ENCODE measurements around the gene PPIP5K2. TPM values are rescaled to one million over a fixed set of nuclear protein-coding genes. Genes with fewer than 3 reads are reported as not detected.

Gene PPIP5K2
- total RNA-seq, 1 experiment from 2014 or later: 35.5 TPM

- no peak for DNase-seq
- peaks cover 10% of the 10 kb centered on the region for H3F3A ChIP-seq (ENCODE audit: insufficient read depth, low read depth)
- no peaks in the 10 kb centered on the region for H3K9me2 ChIP-seq (ENCODE audit: insufficient read depth)
- TF ChIP-seq EZH2 (IDR thresholded peaks at IDR 0.05; ENCODE audit: low read depth) (no peak), CTCF (conservative IDR thresholded peaks at IDR 0.05) (no peak)
- peak overlapping the region; percentile 77 for H3K4me3 ChIP-seq
- TSS peak; percentile 77 for BruUV-seq (replicated peaks)
- no peaks in the 10 kb centered on the region for H4K20me1 ChIP-seq (ENCODE audit: insufficient read depth)
- peak overlapping the region; percentile 90 for H2AFZ ChIP-seq
- H3K36me3 ChIP-seq (ENCODE audit: low read depth): no peaks in the 10 kb centered on the region
- peaks cover 27% of the 10 kb centered on the region for H3K4me1 ChIP-seq (replicated peaks; ENCODE audit: insufficient read depth)
- H3K27me3 ChIP-seq (ENCODE audit: insufficient read depth, low read depth): no peaks in the 10 kb centered on the region
- H3K9me3 ChIP-seq (ENCODE audit: insufficient read depth, low read depth): no peaks in the 10 kb centered on the region
- intact Hi-C loops (cut with micrococcal nuclease; ENCODE audit: unreplicated experiment): loop anchor here (1.0 kb wide), 1 partner anchor 138 kb away; the partner anchor contains the start of gene MACIR
- H3K79me2 ChIP-seq (ENCODE audit: low read depth): peaks cover 65% of the 10 kb centered on the region
- H3K4me2 ChIP-seq: peak overlapping the region; percentile 85
- H3K27ac ChIP-seq: peak overlapping the region; percentile 96; the same call in 1 of the 2 replicates
- ChIA-PET CTCF (no interaction called here), POLR2A (ENCODE audit: unreplicated experiment) (interaction anchor here (0.6 kb wide), 1 partner anchor 30 kb away, joined by 6 read pairs; no protein-coding TSS in a partner anchor)
Observed at GRCh38 chr5:103120607-103121200, 603 bp downstream of the PPIP5K2 start.

- DNase-seq: no peak
- H3K9me2 ChIP-seq (ENCODE audit: insufficient read depth): no peaks in the 10 kb centered on the region
- peaks cover 27% of the 10 kb centered on the region for H3K4me1 ChIP-seq (replicated peaks; ENCODE audit: insufficient read depth)
- TF ChIP-seq EZH2 (IDR thresholded peaks at IDR 0.05; ENCODE audit: low read depth): no peak
- TF ChIP-seq CTCF (conservative IDR thresholded peaks at IDR 0.05): no peak
- H4K20me1 ChIP-seq (ENCODE audit: insufficient read depth): no peaks in the 10 kb centered on the region
- CTCF ChIA-PET: no interaction called here
- peak overlapping the region; percentile 85; the same call in 1 of the 2 replicates for H3K4me2 ChIP-seq
- H3F3A ChIP-seq (ENCODE audit: insufficient read depth, low read depth): peaks cover 10% of the 10 kb centered on the region
- POLR2A ChIA-PET (ENCODE audit: unreplicated experiment): no interaction called here
- BruUV-seq (replicated peaks): no TSS peak
- no peaks in the 10 kb centered on the region for H3K9me3 ChIP-seq (ENCODE audit: insufficient read depth, low read depth)
- no peak overlapping the region for H2AFZ ChIP-seq
- intact Hi-C loops (cut with micrococcal nuclease; ENCODE audit: unreplicated experiment): no loop called here
- H3K79me2 ChIP-seq (ENCODE audit: low read depth): peaks cover 52% of the 10 kb centered on the region
- peak overlapping the region; percentile 77; the same call in 1 of the 2 replicates for H3K4me3 ChIP-seq
- no peak overlapping the region for H3K27ac ChIP-seq
- no peaks in the 10 kb centered on the region for H3K27me3 ChIP-seq (ENCODE audit: insufficient read depth, low read depth)
- no peaks in the 10 kb centered on the region for H3K36me3 ChIP-seq (ENCODE audit: low read depth)
Observed at GRCh38 chr5:103122242-103122641, 2.1 kb downstream of the PPIP5K2 start.

GRCh38 chr5:103126557-103126956, 6.5 kb downstream of the PPIP5K2 start:
- no TSS peak for BruUV-seq (replicated peaks)
- Histone ChIP-seq H3K9me3 (ENCODE audit: insufficient read depth, low read depth) (no peaks in the 10 kb centered on the region), H3K4me1 (replicated peaks; ENCODE audit: insufficient read depth) (peaks cover 8% of the 10 kb centered on the region), H3F3A (ENCODE audit: insufficient read depth, low read depth) (no peaks in the 10 kb centered on the region; the same call in 1 of the 2 replicates), H3K9me2 (ENCODE audit: insufficient read depth) (no peaks in the 10 kb centered on the region), H4K20me1 (ENCODE audit: insufficient read depth) (no peaks in the 10 kb centered on the region), H3K4me3 (no peak overlapping the region), H3K79me2 (ENCODE audit: low read depth) (peaks cover 17% of the 10 kb centered on the region), H3K27me3 (ENCODE audit: insufficient read depth, low read depth) (no peaks in the 10 kb centered on the region), H2AFZ (no peak overlapping the region), H3K27ac (no peak overlapping the region), H3K36me3 (ENCODE audit: low read depth) (no peaks in the 10 kb centered on the region), H3K4me2 (no peak overlapping the region)
- intact Hi-C loops (cut with micrococcal nuclease; ENCODE audit: unreplicated experiment): no loop called here
- ChIA-PET CTCF (interaction anchor here (0.6 kb wide), 1 partner anchor 58 kb away, joined by 3 read pairs; no protein-coding TSS in a partner anchor), POLR2A (ENCODE audit: unreplicated experiment) (no interaction called here)
- DNase-seq: no peak
- TF ChIP-seq CTCF (conservative IDR thresholded peaks at IDR 0.05): no peak
- TF ChIP-seq EZH2 (IDR thresholded peaks at IDR 0.05; ENCODE audit: low read depth): no peak

Data from PC-9 (cell line).